Endothelial cell of umbilical vein (primary cell): ENCODE results near the gene C20orf141. TPM values are rescaled to one million over a fixed set of nuclear protein-coding genes. Genes with fewer than 3 reads are reported as not detected.

Source experiments
- BruUV-seq: library from RNA; stranded (reverse); fragments of 400-500 nt; replicated peaks from 2 replicates; lab custom pipeline; 2021; lab: Mats Ljungman, UMichigan
- CTCF ChIA-PET: fragments of 300-600, 350-600 bp; sonication (Branson Sonifier 250); formaldehyde crosslinking; loops from one replicate; lab custom pipeline; 2021; ENCODE audit warnings: antibody characterized with exemption, inconsistent platforms; lab: Charles Lee
- POLR2A ChIA-PET: fragments of 300-600, 350-600 bp; sonication (Branson Sonifier 250); formaldehyde crosslinking; loops from one replicate; lab custom pipeline; 2021; ENCODE audit warnings: antibody characterized with exemption, inconsistent platforms; lab: Charles Lee
- DNase-seq: peaks from one replicate; pipeline ENCODE4 v3.0.0-alpha.2; 2011; ENCODE audit warnings: low read depth, low spot score
- FAIRE-seq: peaks from 2 replicates; lab custom pipeline; 2011; peaks lifted over from hg19 to GRCh38; lab: Jason Lieb, UNC
- H2AFZ ChIP-seq: 2 replicates; pipeline ENCODE4 v1.6.0; 2012; ENCODE audit warnings: low read depth, low read length, control low read depth, inconsistent platforms
- H3K27ac ChIP-seq: 2 replicates; pipeline ENCODE4 v1.5.1; 2011; ENCODE audit warnings: low read depth, mild to moderate bottlenecking, control low read depth, low read length, moderate library complexity; ENCODE audit not compliant: insufficient read depth
- H3K27me3 ChIP-seq, 2 experiments: 2 replicates each; pipeline versions ENCODE4 v1.6.0 to v1.6.1; 2011; ENCODE audit warnings: low read length in 2 of 2, mixed read lengths in 1 of 2; ENCODE audit not compliant: control insufficient read depth in 2 of 2, insufficient read depth in 2 of 2
- H3K36me3 ChIP-seq, 2 experiments: 2 replicates in 1 of 2; 3 replicates in 1 of 2; pipeline ENCODE4 v1.5.1; 2011; ENCODE audit warnings: low read length in 2 of 2, mild to moderate bottlenecking in 1 of 2, moderate library complexity in 1 of 2; ENCODE audit not compliant: control insufficient read depth in 2 of 2, insufficient read depth in 2 of 2; ENCODE audit errors: extremely low read depth in 1 of 2
- H3K4me1 ChIP-seq: 3 replicates; pipeline ENCODE4 v1.5.1; 2011; ENCODE audit warnings: mild to moderate bottlenecking, low read length; ENCODE audit not compliant: control insufficient read depth, insufficient read depth; ENCODE audit errors: extremely low read depth
- H3K4me2 ChIP-seq: 2 replicates; pipeline ENCODE4 v1.6.1; 2011; ENCODE audit warnings: low read length, control low read depth, mixed read lengths; ENCODE audit not compliant: insufficient read depth
- H3K4me3 ChIP-seq, 3 experiments: fragments of 200-600 bp in 1 of 3; sonication (generic), shearing (Covaris generic) in 1 of 3; replicated peaks in 1 of 3; 2 replicates each; pipeline ENCODE4 v1.5.1; 2011 to 2016; ENCODE audit warnings: control low read depth in 3 of 3, low read length in 3 of 3, mild to moderate bottlenecking in 2 of 3, inconsistent platforms in 1 of 3, low read depth in 1 of 3, moderate library complexity in 1 of 3; ENCODE audit not compliant: insufficient read depth in 1 of 3
- H3K79me2 ChIP-seq: 2 replicates; pipeline ENCODE4 v1.6.0; 2012; ENCODE audit warnings: low read length, inconsistent platforms; ENCODE audit not compliant: control insufficient read depth, insufficient read depth
- H3K9ac ChIP-seq: replicated peaks from 2 replicates; pipeline ENCODE3; 2011; ENCODE audit warnings: low read length, control low read depth; ENCODE audit not compliant: insufficient read depth; ENCODE audit errors: extremely low read depth
- H3K9me1 ChIP-seq: replicated peaks from 3 replicates; pipeline ENCODE4 v1.6.0; 2011; ENCODE audit warnings: mild to moderate bottlenecking, low read length; ENCODE audit not compliant: control insufficient read depth, insufficient read depth; ENCODE audit errors: extremely low read depth
- H3K9me3 ChIP-seq: replicated peaks from 2 replicates; pipeline ENCODE4 v1.5.1; 2012; ENCODE audit warnings: low read length, inconsistent platforms; ENCODE audit not compliant: control insufficient read depth, insufficient read depth
- H4K20me1 ChIP-seq: replicated peaks from 2 replicates; pipeline ENCODE3; 2011; ENCODE audit warnings: mild to moderate bottlenecking, low read length; ENCODE audit not compliant: control insufficient read depth, insufficient read depth; ENCODE audit errors: extremely low read depth
- EZH2 ChIP-seq: IDR thresholded peaks from 2 replicates; pipeline ENCODE4 v1.6.1; 2012; ENCODE audit warnings: borderline replicate concordance, low read depth, mild to moderate bottlenecking, moderate library complexity, low read length, inconsistent platforms; ENCODE audit not compliant: severe bottlenecking
- FOS ChIP-seq: IDR thresholded peaks from 2 replicates; pipeline ENCODE4 v1.6.1; 2011; ENCODE audit warnings: mild to moderate bottlenecking, low read length, moderate library complexity, borderline replicate concordance; ENCODE audit not compliant: insufficient read depth
- GATA2 ChIP-seq: IDR thresholded peaks from 2 replicates; pipeline ENCODE4 v1.7.0; 2011; ENCODE audit warnings: low read depth, mild to moderate bottlenecking, moderate library complexity, mixed read lengths, low read length; ENCODE audit not compliant: insufficient read length, insufficient read depth
- JUN ChIP-seq: IDR thresholded peaks from 2 replicates; pipeline ENCODE4 v1.6.1; 2011; ENCODE audit warnings: borderline replicate concordance, low read depth; ENCODE audit not compliant: insufficient read length, insufficient read depth
- MYC ChIP-seq: IDR thresholded peaks from one replicate; pipeline ENCODE4 v1.6.1; 2011; ENCODE audit warnings: mild to moderate bottlenecking, low read depth, low read length
- POLR2A ChIP-seq: IDR thresholded peaks from 2 replicates; pipeline ENCODE4 v1.6.1; 2012; ENCODE audit warnings: low read depth, mild to moderate bottlenecking, control low read depth, low read length
- POLR2AphosphoS5 ChIP-seq: IDR thresholded peaks from 2 replicates; pipeline ENCODE4 v1.6.1; 2012; ENCODE audit warnings: low read depth, mild to moderate bottlenecking, control low read depth, low read length, moderate library complexity; ENCODE audit not compliant: insufficient read depth
- dilution Hi-C: fragments of 300-500 bp; cut with MboI; formaldehyde crosslinking; loops from one replicate; pipeline ENCODE4 v1.15.0; 2019; ENCODE audit warnings: low sequenced_read_pairs; ENCODE audit not compliant: extremely low pct_ligation_motif_present
- intact Hi-C: fragments of 100-400 bp; cut with micrococcal nuclease; formaldehyde crosslinking; loops from one replicate; pipeline ENCODE4 v1.10.0; 2022
- polyA plus RNA-seq, 4 experiments: library from polyadenylated mRNA; depleted of rRNA in 3 of 4; stranded (reverse) in 3 of 4; unstranded in 1 of 4; fragments of >200 nt; gene quantifications; 2 replicates each; pipeline versions ENCODE4 v1.2.1 to v1.2.3, GENCODE V29; 2011 to 2012; ENCODE audit warnings: missing spikeins in 1 of 4
- total RNA-seq: library from RNA; stranded (reverse); gene quantifications from 2 replicates; pipeline ENCODE4 v1.2.3, GENCODE V29; 2021
- TF ChIP-seq, protein P1 (sequence below): IDR thresholded peaks from 2 replicates; pipeline ENCODE4 v1.6.1; 2011; ENCODE audit not compliant: insufficient read depth, insufficient read length
- TF ChIP-seq, protein P2 (sequence below), 2 donors: IDR thresholded peaks; 1 replicate in 1 of 2; 2 replicates in 1 of 2; pipeline ENCODE4 v1.5.1; 2011; ENCODE audit warnings: low read length in 2 of 2, mild to moderate bottlenecking in 2 of 2, moderate library complexity in 2 of 2, control low read depth in 1 of 2, inconsistent platforms in 1 of 2, low read depth in 1 of 2; ENCODE audit not compliant: insufficient read depth in 1 of 2; ENCODE audit errors: extremely low read depth in 1 of 2

C20orf141 gene
- total and polyA plus RNA-seq, 2 donors (not counting 3 experiments of a cell fraction or from before 2014, with no cell fraction given): not detected

DNA sequence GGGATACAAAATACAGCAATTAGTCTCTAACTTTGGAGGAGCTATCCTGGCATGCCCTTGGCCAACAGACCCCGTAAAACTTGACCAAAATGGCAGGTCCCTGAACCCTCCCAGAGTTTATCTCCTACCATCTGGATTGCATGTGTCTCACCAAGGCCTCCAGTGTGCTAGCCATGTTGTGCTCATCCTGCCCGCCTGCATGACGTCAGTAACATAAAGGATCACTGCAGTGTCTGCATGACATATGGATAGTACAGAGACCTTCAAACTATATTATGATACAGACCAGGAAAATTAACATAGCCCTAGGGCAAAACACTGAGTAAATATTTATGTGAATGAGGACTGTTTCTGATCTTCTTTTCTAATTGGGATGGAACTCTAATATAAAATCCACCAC lies 39.6 kb upstream of the C20orf141 start:
- no peak overlapping the region for H3K27ac ChIP-seq
- no peak overlapping the region for H3K4me2 ChIP-seq
- no peak overlapping the region for H2AFZ ChIP-seq
- ChIA-PET POLR2A (no interaction called here), CTCF (interaction anchor here (1.6 kb wide), 1 partner anchor 12 kb away, joined by 4 read pairs; no protein-coding TSS in a partner anchor)
- no peaks in the 10 kb centered on the region for H3K79me2 ChIP-seq
- H4K20me1 ChIP-seq: no peaks in the 10 kb centered on the region
- no peak for FAIRE-seq
- DNase-seq: no peak
- H3K9me1 ChIP-seq: no peaks in the 10 kb centered on the region
- dilution Hi-C loops: no loop called here
- no peaks in the 10 kb centered on the region for H3K36me3 ChIP-seq
- H3K4me1 ChIP-seq: peaks cover 6% of the 10 kb centered on the region
- H3K9ac ChIP-seq: no peak overlapping the region
- peaks cover 0 to 2% of the 10 kb centered on the region in 2 experiments for H3K27me3 ChIP-seq
- intact Hi-C loops: no loop called here
- no peaks in the 10 kb centered on the region for H3K9me3 ChIP-seq
- BruUV-seq: no TSS peak
- no peak for TF ChIP-seq FOS
- no peak for TF ChIP-seq MYC
- TF ChIP-seq, protein P1, sequence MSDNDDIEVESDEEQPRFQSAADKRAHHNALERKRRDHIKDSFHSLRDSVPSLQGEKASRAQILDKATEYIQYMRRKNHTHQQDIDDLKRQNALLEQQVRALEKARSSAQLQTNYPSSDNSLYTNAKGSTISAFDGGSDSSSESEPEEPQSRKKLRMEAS: no peak
- TF ChIP-seq, protein P2, sequence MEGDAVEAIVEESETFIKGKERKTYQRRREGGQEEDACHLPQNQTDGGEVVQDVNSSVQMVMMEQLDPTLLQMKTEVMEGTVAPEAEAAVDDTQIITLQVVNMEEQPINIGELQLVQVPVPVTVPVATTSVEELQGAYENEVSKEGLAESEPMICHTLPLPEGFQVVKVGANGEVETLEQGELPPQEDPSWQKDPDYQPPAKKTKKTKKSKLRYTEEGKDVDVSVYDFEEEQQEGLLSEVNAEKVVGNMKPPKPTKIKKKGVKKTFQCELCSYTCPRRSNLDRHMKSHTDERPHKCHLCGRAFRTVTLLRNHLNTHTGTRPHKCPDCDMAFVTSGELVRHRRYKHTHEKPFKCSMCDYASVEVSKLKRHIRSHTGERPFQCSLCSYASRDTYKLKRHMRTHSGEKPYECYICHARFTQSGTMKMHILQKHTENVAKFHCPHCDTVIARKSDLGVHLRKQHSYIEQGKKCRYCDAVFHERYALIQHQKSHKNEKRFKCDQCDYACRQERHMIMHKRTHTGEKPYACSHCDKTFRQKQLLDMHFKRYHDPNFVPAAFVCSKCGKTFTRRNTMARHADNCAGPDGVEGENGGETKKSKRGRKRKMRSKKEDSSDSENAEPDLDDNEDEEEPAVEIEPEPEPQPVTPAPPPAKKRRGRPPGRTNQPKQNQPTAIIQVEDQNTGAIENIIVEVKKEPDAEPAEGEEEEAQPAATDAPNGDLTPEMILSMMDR (IDR thresholded peaks at IDR 0.05; ENCODE audit: extremely low read depth in 1 of 2, insufficient read depth in 1 of 2, low read depth in 1 of 2, low read length in 2 of 2): no peak
- TF ChIP-seq EZH2: no peak
- TF ChIP-seq POLR2A: no peak
- no peak for TF ChIP-seq POLR2AphosphoS5
- TF ChIP-seq JUN: no peak
- no peak for TF ChIP-seq GATA2
- no peak overlapping the region for H3K4me3 ChIP-seq
